ENCODE data around the gene SLC1A1.
"Not testable (repeated sequence)": the region's sequence is repeated elsewhere in the genome, so short reads cannot be mapped to it uniquely, and the experiment has no call there.

SLC1A1 gene

DNA sequence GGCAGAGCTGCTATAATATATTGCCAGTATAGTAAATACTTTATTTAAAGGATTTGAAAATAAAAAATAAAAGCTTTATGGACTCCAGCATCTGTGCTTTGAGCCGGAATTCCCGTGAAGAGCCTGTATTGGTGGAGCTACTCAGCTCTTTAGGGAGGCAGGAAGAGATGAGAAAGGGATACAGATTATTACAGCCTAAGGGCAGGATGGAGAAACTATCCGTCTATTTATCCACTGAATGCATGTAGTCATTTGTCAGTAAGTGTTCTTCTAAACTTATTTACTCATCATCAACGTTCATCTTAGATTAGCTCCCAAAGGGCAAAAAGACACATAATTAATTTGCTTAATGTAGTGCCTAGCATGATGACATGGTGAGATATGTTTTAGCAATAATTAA lies 48.4 kb downstream of the SLC1A1 start:
- TF ChIP-seq, protein P1, sequence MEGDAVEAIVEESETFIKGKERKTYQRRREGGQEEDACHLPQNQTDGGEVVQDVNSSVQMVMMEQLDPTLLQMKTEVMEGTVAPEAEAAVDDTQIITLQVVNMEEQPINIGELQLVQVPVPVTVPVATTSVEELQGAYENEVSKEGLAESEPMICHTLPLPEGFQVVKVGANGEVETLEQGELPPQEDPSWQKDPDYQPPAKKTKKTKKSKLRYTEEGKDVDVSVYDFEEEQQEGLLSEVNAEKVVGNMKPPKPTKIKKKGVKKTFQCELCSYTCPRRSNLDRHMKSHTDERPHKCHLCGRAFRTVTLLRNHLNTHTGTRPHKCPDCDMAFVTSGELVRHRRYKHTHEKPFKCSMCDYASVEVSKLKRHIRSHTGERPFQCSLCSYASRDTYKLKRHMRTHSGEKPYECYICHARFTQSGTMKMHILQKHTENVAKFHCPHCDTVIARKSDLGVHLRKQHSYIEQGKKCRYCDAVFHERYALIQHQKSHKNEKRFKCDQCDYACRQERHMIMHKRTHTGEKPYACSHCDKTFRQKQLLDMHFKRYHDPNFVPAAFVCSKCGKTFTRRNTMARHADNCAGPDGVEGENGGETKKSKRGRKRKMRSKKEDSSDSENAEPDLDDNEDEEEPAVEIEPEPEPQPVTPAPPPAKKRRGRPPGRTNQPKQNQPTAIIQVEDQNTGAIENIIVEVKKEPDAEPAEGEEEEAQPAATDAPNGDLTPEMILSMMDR (IDR thresholded peaks at IDR 0.05; ENCODE audit: control insufficient read depth, extremely low read depth, insufficient read depth) = no peak
- no peak overlapping the region for H3K4me3 ChIP-seq (ENCODE audit: low read depth, low read length)
- DNase-seq (ENCODE audit: low read depth) = no peak

DNA sequence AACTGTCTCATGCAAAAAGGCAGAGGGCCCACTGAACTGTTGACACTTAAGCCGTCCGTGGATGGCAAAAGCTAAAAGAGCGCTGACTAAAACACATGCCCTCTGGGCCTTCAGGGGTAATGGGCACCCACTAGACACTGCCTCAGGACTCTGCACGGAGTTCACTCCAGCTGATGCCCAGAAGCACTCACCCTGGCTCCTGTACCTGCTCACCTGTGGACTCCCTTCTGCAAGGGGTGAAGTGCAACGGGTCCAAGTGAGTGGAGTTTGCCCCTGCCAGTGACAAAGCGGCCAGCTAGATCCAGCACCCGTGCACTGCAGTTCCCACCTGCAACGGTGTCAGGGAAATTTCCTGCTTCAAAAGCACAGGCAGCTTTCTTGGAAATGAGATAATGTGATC lies 50.2 kb downstream of the SLC1A1 start:
- TF ChIP-seq, protein P1 (IDR thresholded peaks at IDR 0.05; ENCODE audit: control insufficient read depth, extremely low read depth, insufficient read depth) = no peak

DNA sequence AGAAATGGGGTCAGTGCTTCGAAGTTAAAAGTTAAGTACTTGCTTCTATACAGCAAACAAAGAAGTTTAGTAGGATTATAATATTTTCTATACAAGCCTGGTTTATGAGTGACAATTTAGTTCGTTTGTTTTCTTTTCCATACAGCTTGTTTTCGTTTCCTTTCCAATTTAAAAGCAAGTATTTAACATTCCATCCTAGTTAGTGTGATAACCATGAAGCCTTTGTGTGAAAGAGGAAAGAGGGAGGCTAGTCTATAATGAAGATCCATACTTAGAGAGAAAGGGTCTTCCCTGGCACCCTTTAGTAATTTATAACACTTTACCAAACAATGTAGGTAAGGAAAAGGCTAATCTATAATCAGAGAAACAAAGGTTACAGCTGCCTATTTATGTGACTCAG lies 51.0 kb downstream of the SLC1A1 start:
- TF ChIP-seq, protein P1 (IDR thresholded peaks at IDR 0.05; ENCODE audit: control insufficient read depth, extremely low read depth, insufficient read depth) = no peak
- no peak for DNase-seq (ENCODE audit: low read depth)
- no peak overlapping the region for H3K4me3 ChIP-seq (ENCODE audit: low read depth, low read length)

More for the DNA sequence above, 50.2 kb downstream of the SLC1A1 start:
- H3K4me3 ChIP-seq (ENCODE audit: low read depth, low read length) = no peak overlapping the region
- DNase-seq (ENCODE audit: low read depth) = no peak

DNA sequence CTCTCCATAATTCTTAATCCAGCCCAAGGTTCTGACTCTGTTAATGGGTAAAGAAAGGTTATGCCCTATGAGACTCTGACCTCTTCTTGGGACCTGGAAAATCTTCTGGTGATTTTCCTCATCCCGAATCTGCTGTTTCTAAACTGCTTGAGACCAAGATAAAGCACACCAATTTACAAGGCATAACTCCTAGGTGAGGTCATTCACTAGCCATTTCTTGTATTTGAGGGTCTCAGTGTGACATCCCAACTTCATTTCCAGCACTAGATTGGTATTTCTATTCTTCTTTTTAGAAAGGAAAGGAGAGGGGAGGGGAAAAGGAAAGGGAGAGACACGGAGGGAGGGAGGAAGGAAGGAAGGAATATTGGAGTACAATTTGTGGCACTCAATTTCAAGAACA lies 51.6 kb downstream of the SLC1A1 start:
- DNase-seq (ENCODE audit: low read depth) = no peak
- TF ChIP-seq, protein P1 (IDR thresholded peaks at IDR 0.05; ENCODE audit: control insufficient read depth, extremely low read depth, insufficient read depth) = no peak
- H3K4me3 ChIP-seq (ENCODE audit: low read depth, low read length) = no peak overlapping the region

DNA sequence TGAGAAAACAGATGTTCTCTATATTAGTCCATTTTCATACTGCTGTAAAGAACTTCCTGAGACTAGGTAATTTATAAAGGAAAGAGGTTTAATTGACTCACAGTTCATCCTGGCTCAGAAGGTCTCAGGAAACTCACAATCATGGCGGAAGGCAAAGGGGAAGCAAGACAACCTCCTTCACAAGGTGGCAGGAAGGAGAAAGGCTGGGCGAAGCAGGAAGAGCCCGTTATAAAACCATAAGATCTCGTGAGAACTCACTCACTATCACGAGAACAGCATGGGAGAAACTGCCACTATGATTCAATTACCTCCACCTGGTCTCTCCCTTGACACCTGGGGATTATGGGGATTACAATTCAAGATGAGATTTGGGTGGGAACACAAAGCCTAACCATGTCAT lies 54.4 kb downstream of the SLC1A1 start:
- H3K4me3 ChIP-seq (ENCODE audit: low read depth, low read length); DNase-seq (ENCODE audit: low read depth): not testable (repeated sequence)

DNA sequence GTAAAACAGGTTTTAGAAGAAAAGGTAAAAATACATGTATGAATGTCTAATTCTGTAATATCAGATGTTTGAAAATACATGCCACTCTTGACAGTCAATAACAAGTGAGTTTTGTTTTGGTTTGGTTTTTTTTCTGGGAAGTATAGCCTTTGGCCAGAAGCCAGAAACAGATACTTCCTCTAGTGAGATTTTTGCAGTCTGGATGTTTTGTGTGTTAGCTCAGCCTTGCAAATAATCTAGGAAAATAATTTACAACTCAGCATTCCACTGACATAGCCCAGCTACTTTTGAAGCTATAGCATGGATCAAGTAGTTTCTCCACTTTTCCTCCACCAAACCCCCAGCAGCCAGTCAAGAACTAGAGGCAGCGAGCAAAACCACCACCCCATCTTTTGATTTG lies 56.7 kb downstream of the SLC1A1 start:
- TF ChIP-seq, protein P1 (IDR thresholded peaks at IDR 0.05; ENCODE audit: control insufficient read depth, extremely low read depth, insufficient read depth) = no peak
- H3K4me3 ChIP-seq (ENCODE audit: low read depth, low read length) = no peak overlapping the region
- no peak for DNase-seq (ENCODE audit: low read depth)

DNA sequence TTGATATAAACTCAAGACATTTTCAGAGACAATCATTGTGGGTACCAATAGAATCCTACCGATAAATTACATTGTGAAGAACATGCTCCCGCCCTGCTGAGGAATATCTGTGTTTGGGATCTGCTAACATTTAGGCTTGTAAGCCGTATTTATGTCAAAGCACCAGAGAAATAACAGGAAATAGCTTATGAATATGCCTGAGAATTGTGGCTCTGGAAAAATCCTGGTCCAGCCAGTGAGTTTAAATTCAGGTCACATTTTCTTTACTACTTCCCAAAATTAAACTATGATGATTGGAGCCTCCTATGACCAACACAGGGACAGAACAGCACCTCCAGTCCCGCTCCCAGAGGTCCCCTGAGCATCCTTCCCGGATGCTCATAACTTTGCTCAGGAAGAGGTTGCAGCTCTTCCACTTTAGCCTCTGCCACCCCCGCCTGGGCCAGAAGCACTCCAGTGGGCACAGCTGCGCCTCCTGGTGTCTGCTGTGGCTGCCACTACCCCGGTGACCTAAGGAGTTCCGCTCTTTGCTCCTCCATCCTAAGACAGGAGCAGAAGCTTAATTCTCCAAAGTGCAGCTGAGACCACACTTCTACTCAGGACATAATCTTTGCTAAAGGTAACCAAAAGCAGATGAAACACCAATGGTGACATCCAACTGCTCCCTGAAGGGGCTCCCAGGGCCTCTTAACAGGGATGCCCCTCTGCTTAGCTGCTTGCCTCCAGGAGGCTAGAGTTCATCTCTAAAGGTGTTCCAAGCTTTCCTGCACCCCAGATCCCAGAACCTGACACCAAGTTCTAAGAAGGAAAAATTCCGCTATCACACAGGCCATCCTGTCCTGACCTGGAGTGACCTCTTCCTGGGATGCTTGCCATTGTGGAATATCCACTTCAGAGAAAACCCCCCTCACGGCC lies 58.8 kb downstream of the SLC1A1 start:
- TF ChIP-seq, protein P1 (IDR thresholded peaks at IDR 0.05; ENCODE audit: control insufficient read depth, extremely low read depth, insufficient read depth) = no peak
- DNase-seq (ENCODE audit: low read depth) = no peak
- H3K4me3 ChIP-seq (ENCODE audit: low read depth, low read length) = no peak overlapping the region
